AG09309 (cell line): ENCODE results near the gene AIFM1.
"Not testable (repeated sequence)": the region's sequence is repeated elsewhere in the genome, so short reads cannot be mapped to it uniquely, and the experiment has no call there.

Experiments used
- DNase-seq: peaks from one replicate; pipeline ENCODE4 v3.0.0-alpha.2; 2010; ENCODE audit warnings: low read depth
- H3K4me3 ChIP-seq: 2 replicates; pipeline ENCODE4 v1.5.1; 2011; ENCODE audit warnings: mild to moderate bottlenecking, low read depth, low read length, moderate library complexity; ENCODE audit not compliant: control insufficient read depth
- CTCF ChIP-seq: IDR thresholded peaks from 2 replicates; pipeline ENCODE4 v1.5.1; 2011; ENCODE audit warnings: mild to moderate bottlenecking, low read depth, low read length, inconsistent platforms; ENCODE audit not compliant: insufficient read depth, control insufficient read depth; ENCODE audit errors: missing control alignments

Gene AIFM1

GRCh38 chrX:130121505-130121800 lies 44.2 kb downstream of the AIFM1 start:
- TF ChIP-seq CTCF: no peak
- peak overlapping the region; percentile 29 for H3K4me3 ChIP-seq
- no peak for DNase-seq

GRCh38 chrX:130120746-130121504 lies 44.7 kb downstream of the AIFM1 start:
- peak overlapping the region; percentile 33 for H3K4me3 ChIP-seq

GRCh38 chrX:130120321-130120731 lies 45.3 kb downstream of the AIFM1 start:
- H3K4me3 ChIP-seq: peak overlapping the region; percentile 33
- DNase-seq: no peak
- TF ChIP-seq CTCF: no peak

More at GRCh38 chrX:130120746-130121504, 44.7 kb downstream of the AIFM1 start:
- peak; percentile 32 for DNase-seq
- peak; percentile 44 for TF ChIP-seq CTCF

GRCh38 chrX:130119312-130119898 lies 46.2 kb downstream of the AIFM1 start:
- no peak for DNase-seq
- TF ChIP-seq CTCF: no peak
- peak overlapping the region; percentile 6; the same call in 1 of the 2 replicates for H3K4me3 ChIP-seq

GRCh38 chrX:130118441-130119311 lies 47.0 kb downstream of the AIFM1 start:
- H3K4me3 ChIP-seq: peak overlapping the region; percentile 6; the same call in 1 of the 2 replicates
- DNase-seq: no peak
- TF ChIP-seq CTCF: no peak

- H3K4me3 ChIP-seq: no peak overlapping the region
- no peak for TF ChIP-seq CTCF
- DNase-seq: no peak
Measured at GRCh38 chrX:130117166-130117565, 48.5 kb downstream of the AIFM1 start.

GRCh38 chrX:130115119-130115885 lies 50.3 kb downstream of the AIFM1 start:
- peak; percentile 42 for DNase-seq
- not testable (repeated sequence) for H3K4me3 ChIP-seq
